SK-N-SH (cell line): ENCODE data around the gene LMOD3.

Experiments
- CTCF ChIP-seq: fragments of 200-600 bp; sonication (generic); IDR thresholded peaks from 2 replicates; pipeline ENCODE4 v1.6.1; 2017; ENCODE audit warnings: antibody characterized with exemption, mild to moderate bottlenecking, moderate library complexity
- ELF1 ChIP-seq: IDR thresholded peaks from 2 replicates; pipeline ENCODE4 v1.4.0; 2012
- EP300 ChIP-seq, 2 experiments: IDR thresholded peaks; 2 replicates each; pipeline versions ENCODE4 v1.4.0 to v1.6.1; 2012; ENCODE audit warnings: borderline replicate concordance in 1 of 2, low read depth in 1 of 2, low read length in 1 of 2
- GABPA ChIP-seq: IDR thresholded peaks from 2 replicates; pipeline ENCODE4 v1.4.0; 2012; ENCODE audit warnings: low read depth, mild to moderate bottlenecking
- NRF1 ChIP-seq: IDR thresholded peaks from 2 replicates; pipeline ENCODE4 v1.6.1; 2012; ENCODE audit warnings: low read depth, mild to moderate bottlenecking, low read length
- POLR2AphosphoS5 ChIP-seq: IDR thresholded peaks from 2 replicates; pipeline ENCODE4 v1.6.1; 2012; ENCODE audit warnings: low read depth, low read length
- RCOR1 ChIP-seq: fragments of 150-350 bp; IDR thresholded peaks from 2 replicates; pipeline ENCODE4 v1.6.1; 2017; ENCODE audit warnings: antibody characterized with exemption, low read length
- TAF1 ChIP-seq: IDR thresholded peaks from 2 replicates; pipeline ENCODE4 v1.6.1; 2012; ENCODE audit warnings: low read depth, mild to moderate bottlenecking, low read length, moderate library complexity, borderline replicate concordance

- TF ChIP-seq EP300 (IDR thresholded peaks at IDR 0.05; ENCODE audit: borderline replicate concordance in 1 of 2, low read depth in 1 of 2, low read length in 1 of 2), result no peak
- TF ChIP-seq CTCF, result no peak
- no peak for TF ChIP-seq TAF1
- TF ChIP-seq GABPA, result no peak
- no peak for TF ChIP-seq RCOR1
- TF ChIP-seq NRF1, result no peak
- no peak for TF ChIP-seq POLR2AphosphoS5
- no peak for TF ChIP-seq ELF1
Measured at GRCh38 chr3:69129531-69129930, 7.1 kb upstream of the LMOD3 start.
